Heart left ventricle (tissue), 13 donors: ENCODE data around the gene PLB1.

ENCODE experiments used
- CTCF ChIP-seq, 12 donors: fragments of 200-600 bp; sonication (generic) in 4 of 12; IDR thresholded peaks; one replicate each; pipeline versions ENCODE4 v1.5.0 to v1.8.0; 2018 to 2022; ENCODE audit warnings: antibody characterized with exemption in 12 of 12, mild to moderate bottlenecking in 5 of 12
- POLR2A ChIP-seq, 2 donors: fragments of 450-650 bp; IDR thresholded peaks; one replicate each; pipeline ENCODE4 v1.6.1; 2017; ENCODE audit warnings: antibody characterized with exemption in 2 of 2, mild to moderate bottlenecking in 2 of 2, moderate library complexity in 2 of 2
- donor health status: ischemic (EF 13 %, LVEDD 7.1; RV severe dilation, severe dysfunction).
- donor health status: DM: no; HTN: yes; CAD: no.
- donor health status: DM: no; HTN: no; CAD: no.
- donor health status: ischemic (EF 25% LVEDD 6.9; RV normal size, moderate dysfunction).
- donor health status: ischemic (EF 25% LVEDD 5.7; RV mildly dilated, moderate dysfunction).
- donor health status: ischemic (EF 35%, LVEDD 5.7; RV mildly dilated, moderate dysfunction).
- donor health status: nonischemic (EF 11% LVEDD 7.7; RV severe dilation, severe dysfunction).
- donor health status: DM: yes; HTN: yes; CAD: no.
- donor health status: PGD.
- donor health status: ischemic (EF 29% LVEDD 5.4; RV normal size, mild dysfunction).
- donor health status: nonischemic (EF 23%, LVEDD 6.1; RV moderate dilation, normal function).

DNA sequence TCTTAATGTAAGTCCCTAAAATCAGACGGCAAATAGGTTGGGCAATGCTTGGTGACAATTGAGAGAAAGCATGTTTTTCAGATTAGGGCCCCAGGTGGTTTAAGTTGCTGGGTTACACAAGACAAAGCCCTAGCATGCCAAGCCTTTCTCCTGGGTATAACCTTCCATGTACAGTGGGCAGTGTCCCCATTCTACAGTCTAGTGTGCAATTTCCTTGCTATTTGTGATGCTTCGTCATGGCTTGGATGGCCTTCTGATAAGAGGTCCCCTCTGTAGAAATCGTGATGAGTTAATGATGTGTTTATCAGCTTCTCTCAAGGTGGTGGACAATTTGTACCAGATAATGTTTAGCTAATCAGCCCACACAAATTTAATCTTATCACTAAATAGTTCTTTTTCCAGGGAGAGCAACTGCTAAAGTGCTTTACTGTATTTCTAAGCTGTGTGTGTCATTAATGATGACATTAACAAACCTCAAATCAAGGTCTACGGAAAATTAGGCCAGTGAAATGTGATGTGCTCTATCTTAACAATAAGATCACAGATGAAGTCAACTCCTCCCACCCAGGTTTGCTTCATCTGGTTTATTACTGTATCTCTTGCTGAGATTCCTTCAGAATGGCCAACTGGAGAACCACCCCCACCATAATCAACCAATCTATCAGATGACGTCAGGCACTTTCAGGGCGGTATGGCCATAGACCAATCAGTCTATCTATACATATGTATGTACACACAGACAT, 61.7 kb downstream of the PLB1 start:
- TF ChIP-seq POLR2A (IDR thresholded peaks at IDR 0.05), result no peak
- TF ChIP-seq CTCF (IDR thresholded peaks at IDR 0.05), result no peak
